Psoas muscle (tissue), 8 donors: ENCODE data around the gene SQSTM1. TPM values are rescaled to one million over a fixed set of nuclear protein-coding genes. Genes with fewer than 3 reads are reported as not detected.

Experiments
- ATAC-seq, 4 donors: fragments of 200-7000 bp; cut with Tn5 transposase; one replicate each; pipeline ENCODE4 v1.9.1; 2020; ENCODE audit warnings: moderate library complexity in 3 of 4, mild to moderate bottlenecking in 2 of 4
- DNase-seq, 2 donors: peaks; one replicate each; pipeline ENCODE4 v3.0.0-alpha.2; 2020
- H3K27ac ChIP-seq: fragments of 200-600 bp; one replicate; pipeline ENCODE4 v1.8.0; 2022
- H3K27me3 ChIP-seq, 3 donors: fragments of 200-600 bp in 1 of 3; one replicate each; pipeline versions ENCODE4 v1.6.1 to v1.8.0; 2013 to 2022; ENCODE audit warnings: low read length in 2 of 3, mild to moderate bottlenecking in 2 of 3, moderate library complexity in 1 of 3; ENCODE audit not compliant: insufficient read depth in 3 of 3
- H3K36me3 ChIP-seq, 2 donors: fragments of 200-600 bp in 1 of 2; one replicate each; pipeline versions ENCODE4 v1.6.1 to v1.8.0; 2013 to 2022; ENCODE audit warnings: low read depth in 1 of 2, mild to moderate bottlenecking in 1 of 2, moderate library complexity in 1 of 2; ENCODE audit not compliant: insufficient read depth in 1 of 2
- H3K4me1 ChIP-seq: fragments of 200-600 bp; one replicate; pipeline ENCODE4 v1.8.0; 2022
- H3K4me3 ChIP-seq: fragments of 200-600 bp; one replicate; pipeline ENCODE4 v1.8.0; 2022; ENCODE audit warnings: mild to moderate bottlenecking
- H3K9me3 ChIP-seq: fragments of 200-600 bp; one replicate; pipeline ENCODE4 v1.8.0; 2022
- WGBS, 3 donors: extraction: QIAGEN DNeasy Blood & Tissue Kit; methylation state at CpG; one replicate each; pipeline versions ENCODE4 v1.1.6 to v1.1.7; 2013; 5-methylcytosine and 5-hydroxymethylcytosine counted together
- intact Hi-C, 2 donors: fragments of 100-400 bp; cut with DNase I; formaldehyde crosslinking; loops; one replicate each; pipeline versions ENCODE4 v1.11.0 to v1.14.2; 2022
- polyA plus RNA-seq, 3 donors: library from polyadenylated mRNA; stranded (reverse); fragments of 200-250 nt; gene quantifications; one replicate each; pipeline ENCODE4 v1.2.3, GENCODE V29; 2013
- total RNA-seq, 4 donors: library from RNA; stranded (reverse); fragmentation: NEBNext Ultra II Directional in 2 of 4; extraction: Animal tissue kit (Norgen Biotek cat#: 25700) in 2 of 4; gene quantifications; one replicate each; pipeline versions ENCODE4 v1.2.1 to v1.2.4, GENCODE V29; 2021 to 2023
- TF ChIP-seq, protein P1 (sequence below): fragments of 200-600 bp; IDR thresholded peaks from one replicate; pipeline ENCODE4 v1.8.0; 2022; ENCODE audit warnings: antibody characterized with exemption
- donor health status: healthy with polysubstance abuse.
- donor health status: DM: no; HTN: no; CAD: no; lungs with moderate emphysema.
- donor health status: Bipolar disorder and iron deficiency.
- donor health status: healthy.
- donor health status: DM: yes; HTN: yes; CAD: no.
- donor health status: DM: no; HTN: no; CAD: no.
- donor health status: DM: no; HTN: no; CAD: no.
- donor health status: DM: yes; HTN: yes; CAD: no.

Gene SQSTM1
- total and polyA plus RNA-seq, 7 donors, result 463 to 1,199 (median 707) TPM

DNA sequence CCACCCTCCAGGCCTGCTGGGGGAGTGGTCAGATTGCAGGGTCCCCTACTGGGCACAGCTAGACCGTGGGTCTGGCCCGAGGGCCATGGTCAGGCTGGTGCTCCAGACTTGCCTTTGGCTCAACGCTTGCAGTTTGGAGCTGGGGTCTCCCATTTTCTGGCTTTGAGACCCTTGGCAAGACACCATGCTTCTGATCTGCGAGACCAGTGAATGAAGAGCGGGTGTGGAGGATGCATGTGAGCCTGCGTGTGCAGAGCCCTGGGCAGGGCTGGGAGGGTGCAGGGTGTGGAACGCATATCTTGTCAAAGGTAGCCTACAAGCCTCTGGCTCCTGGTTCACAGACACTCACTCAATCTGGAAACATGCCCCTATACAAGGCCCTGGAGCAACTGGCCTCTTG lies 44.0 kb downstream of the SQSTM1 start:
- Histone ChIP-seq H3K4me3 (no peak overlapping the region), H3K9me3 (no peaks in the 10 kb centered on the region), H3K27me3 (no peaks in the 10 kb centered on the region), H3K27ac (no peak overlapping the region), H3K36me3 (peaks cover 14 to 82% of the 10 kb centered on the region in 2 donors), H3K4me1 (peaks cover 9% of the 10 kb centered on the region)
- 94 to 97% (median 94%) methylated on average over 7 of the region's 7 CpGs for WGBS, 3 donors
- TF ChIP-seq, protein P1, sequence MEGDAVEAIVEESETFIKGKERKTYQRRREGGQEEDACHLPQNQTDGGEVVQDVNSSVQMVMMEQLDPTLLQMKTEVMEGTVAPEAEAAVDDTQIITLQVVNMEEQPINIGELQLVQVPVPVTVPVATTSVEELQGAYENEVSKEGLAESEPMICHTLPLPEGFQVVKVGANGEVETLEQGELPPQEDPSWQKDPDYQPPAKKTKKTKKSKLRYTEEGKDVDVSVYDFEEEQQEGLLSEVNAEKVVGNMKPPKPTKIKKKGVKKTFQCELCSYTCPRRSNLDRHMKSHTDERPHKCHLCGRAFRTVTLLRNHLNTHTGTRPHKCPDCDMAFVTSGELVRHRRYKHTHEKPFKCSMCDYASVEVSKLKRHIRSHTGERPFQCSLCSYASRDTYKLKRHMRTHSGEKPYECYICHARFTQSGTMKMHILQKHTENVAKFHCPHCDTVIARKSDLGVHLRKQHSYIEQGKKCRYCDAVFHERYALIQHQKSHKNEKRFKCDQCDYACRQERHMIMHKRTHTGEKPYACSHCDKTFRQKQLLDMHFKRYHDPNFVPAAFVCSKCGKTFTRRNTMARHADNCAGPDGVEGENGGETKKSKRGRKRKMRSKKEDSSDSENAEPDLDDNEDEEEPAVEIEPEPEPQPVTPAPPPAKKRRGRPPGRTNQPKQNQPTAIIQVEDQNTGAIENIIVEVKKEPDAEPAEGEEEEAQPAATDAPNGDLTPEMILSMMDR, result no peak
- DNase-seq (no peak), ATAC-seq (no peak)
- intact Hi-C loops, result loop anchor here in 1 of 2 donors (5.0 kb wide), 1 partner anchor 43 kb away; the partner anchor contains the start of gene TBC1D9B

DNA sequence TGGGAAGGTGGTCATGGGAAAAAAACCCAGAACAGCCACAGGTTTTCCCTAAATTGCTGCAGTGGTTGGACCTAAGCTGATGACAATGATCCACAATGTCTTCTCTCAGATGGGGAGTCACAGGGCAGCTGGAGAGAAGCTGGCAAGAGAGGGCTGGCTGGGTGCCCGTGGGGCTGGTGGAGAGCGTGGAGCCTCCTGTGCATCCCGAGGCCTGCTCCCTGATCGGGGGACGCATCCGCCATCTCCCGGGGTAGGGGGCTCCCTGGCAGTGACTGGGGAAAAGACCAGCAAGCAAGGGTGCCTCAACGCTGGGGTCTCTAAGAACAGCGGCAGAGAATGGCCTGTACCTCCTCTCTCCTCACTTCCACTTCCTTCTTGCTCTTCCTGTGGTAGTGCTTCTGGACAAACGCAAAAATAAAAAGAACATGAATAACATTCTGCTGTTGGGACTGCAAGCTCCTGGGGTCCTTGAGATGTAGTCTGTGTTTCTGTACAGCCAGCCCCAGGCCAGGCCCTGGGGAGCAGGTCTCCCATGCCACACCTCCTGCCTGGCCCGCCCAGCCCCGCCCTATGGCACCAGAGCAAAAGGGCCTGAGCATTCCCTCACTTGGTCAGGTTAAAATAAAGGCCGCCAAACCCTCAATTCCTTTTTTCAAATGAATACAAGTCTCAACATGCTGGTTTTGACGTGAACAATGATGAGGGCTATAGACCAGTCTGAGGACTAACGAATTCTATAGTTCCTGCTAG lies 45.0 kb downstream of the SQSTM1 start:
- Histone ChIP-seq H3K9me3 (no peaks in the 10 kb centered on the region), H3K36me3 (peaks cover 14 to 91% of the 10 kb centered on the region in 2 donors), H3K27ac (no peak overlapping the region), H3K4me1 (peaks cover 1% of the 10 kb centered on the region), H3K4me3 (no peak overlapping the region), H3K27me3 (no peaks in the 10 kb centered on the region)
- intact Hi-C loops, result no loop called here
- 77 to 87% (median 83%) methylated on average over 15 of the region's 15 CpGs for WGBS, 3 donors
- DNase-seq (no peak), ATAC-seq (no peak)
- TF ChIP-seq, protein P1, result no peak

DNA sequence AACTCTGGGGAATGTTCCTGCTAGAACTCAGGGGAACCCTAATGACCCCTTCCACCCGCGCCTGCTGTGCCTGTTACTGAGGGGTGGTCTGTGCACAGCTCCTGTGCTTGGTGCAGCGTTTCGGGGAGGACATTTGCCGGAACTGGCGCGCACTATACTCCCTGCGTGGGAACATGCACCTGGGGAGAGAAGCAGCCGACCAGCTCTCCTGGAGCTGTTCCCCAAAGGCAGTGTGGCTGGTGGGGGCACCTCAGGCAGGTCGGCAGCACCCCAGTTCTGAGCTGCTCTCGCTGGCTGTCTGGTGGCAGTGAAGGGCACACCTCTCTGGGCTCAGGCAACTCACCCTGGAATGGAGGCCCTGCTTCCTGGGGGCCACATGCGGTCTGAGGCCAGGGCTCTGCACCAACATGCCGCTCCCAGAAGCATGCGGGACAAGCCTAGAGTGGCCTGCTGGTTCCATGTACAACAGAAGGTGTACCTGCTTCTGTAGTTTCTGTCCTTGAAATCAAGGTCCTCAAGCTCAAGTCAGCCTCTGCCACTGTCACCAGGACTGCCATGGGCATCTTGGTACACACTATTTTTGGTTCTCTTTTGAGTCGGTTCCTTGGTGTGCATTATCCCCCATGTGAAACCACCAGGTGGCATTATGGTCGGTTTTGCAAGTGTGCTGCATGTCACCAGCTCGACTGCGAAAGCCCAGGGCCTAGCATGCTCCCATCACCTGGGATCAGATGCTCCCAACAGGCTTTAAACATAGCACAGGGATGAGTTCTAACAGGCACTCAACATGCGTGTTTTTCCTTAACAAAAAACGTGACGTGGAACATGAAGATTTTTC lies 45.8 kb downstream of the SQSTM1 start:
- H3K36me3 ChIP-seq, result peaks cover 14 to 97% of the 10 kb centered on the region in 2 donors
- 80 to 84% (median 82%) methylated on average over 21 of the region's 21 CpGs for WGBS, 3 donors
- no peak for ATAC-seq
- no peak overlapping the region for H3K27ac ChIP-seq
- intact Hi-C loops, result no loop called here
- H3K4me1 ChIP-seq, result peaks cover 6% of the 10 kb centered on the region
- H3K27me3 ChIP-seq, result no peaks in the 10 kb centered on the region
- DNase-seq, result no peak
- TF ChIP-seq, protein P1, result no peak
- no peak overlapping the region for H3K4me3 ChIP-seq
- H3K9me3 ChIP-seq, result no peaks in the 10 kb centered on the region

DNA sequence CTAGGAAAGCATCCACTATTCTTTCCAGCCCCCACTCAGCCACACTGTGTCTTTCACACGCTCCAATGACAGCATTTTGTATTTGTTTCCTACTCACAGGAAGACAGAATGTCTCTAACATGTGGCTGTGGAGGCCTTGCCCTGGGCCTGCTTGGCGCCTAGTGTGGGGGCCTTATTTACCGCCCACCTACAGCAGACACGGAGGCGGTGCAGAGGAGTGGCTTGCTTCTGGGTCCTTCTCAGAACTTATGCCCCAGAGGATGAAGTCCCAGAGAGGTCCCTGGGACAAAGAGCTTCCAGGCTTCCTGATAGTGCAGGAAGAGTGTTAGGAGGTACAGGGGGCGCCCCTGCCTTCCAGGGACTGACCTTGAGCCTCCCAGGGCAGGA lies 46.4 kb downstream of the SQSTM1 start:
- Histone ChIP-seq H3K36me3 (peaks cover 14 to 93% of the 10 kb centered on the region in 2 donors), H3K9me3 (no peaks in the 10 kb centered on the region), H3K4me1 (peaks cover 6% of the 10 kb centered on the region), H3K27ac (no peak overlapping the region), H3K4me3 (no peak overlapping the region), H3K27me3 (no peaks in the 10 kb centered on the region)
- TF ChIP-seq, protein P1, result no peak
- intact Hi-C loops, result no loop called here
- ATAC-seq (no peak), DNase-seq (no peak)
- 91 to 93% (median 93%) methylated on average over 6 of the region's 6 CpGs for WGBS, 3 donors
